Measurements from ENCODE around the gene DUS2. TPM values are rescaled to one million over a fixed set of nuclear protein-coding genes. Genes with fewer than 3 reads are reported as not detected.
A peak's percentile ranks its signal among the peaks of the same experiment; 100 is the strongest.

The DUS2 gene
- polyA plus RNA-seq, 3 donors from 2014 or later, result 9.3 to 23.7 (median 16.8) TPM

DNA sequence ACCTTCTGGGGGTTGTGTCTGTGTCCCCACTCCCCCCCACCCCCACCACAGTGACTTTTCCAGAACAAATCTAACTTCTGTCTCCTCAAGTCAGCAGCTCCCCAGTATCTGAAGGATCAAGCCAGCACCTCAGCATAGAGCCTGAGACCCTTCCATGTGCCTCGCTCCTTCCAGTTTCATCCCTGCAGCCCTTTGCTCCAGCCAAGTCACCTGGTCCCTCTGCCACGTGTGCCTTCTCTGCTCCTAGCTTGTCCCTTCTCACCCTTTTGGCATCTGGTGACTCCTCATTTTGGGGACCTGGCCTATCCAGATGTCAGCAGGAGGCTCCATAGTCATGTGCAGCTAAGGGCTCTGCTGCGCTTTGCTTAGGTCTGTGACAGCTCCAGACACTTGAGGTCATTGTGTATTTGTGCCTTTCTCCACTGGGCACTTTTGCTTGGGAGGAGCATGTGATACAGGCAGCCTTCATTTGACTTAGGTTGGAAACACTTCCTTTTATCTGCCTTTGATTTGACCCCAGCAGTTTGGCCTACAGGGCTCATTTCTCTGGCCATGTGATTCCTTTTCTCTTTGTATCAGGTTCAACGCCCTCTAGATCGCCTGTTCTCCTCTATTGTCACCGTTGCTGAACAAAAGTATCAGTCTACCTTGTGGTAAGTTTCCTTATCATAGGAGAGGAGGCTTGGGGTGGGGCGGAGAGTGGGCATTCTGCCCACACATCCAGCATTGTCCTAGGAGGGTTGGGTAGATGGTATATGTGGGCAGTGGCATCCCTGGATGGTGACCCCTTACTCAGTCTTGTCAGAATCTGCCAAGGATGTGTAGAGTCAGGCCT lies 55.0 kb downstream of the DUS2 start:
- Mint-ChIP-seq H3K4me1 (peaks cover 90 to 91% of the 10 kb centered on the region in 2 donors), H3K9me3 (no peaks in the 10 kb centered on the region), H3K36me3 (peaks cover 4 to 25% (median 11%) of the 10 kb centered on the region in 3 donors), H3K4me3 (peak overlapping the region; percentile 33 to 95 (median 65)), H3K27me3 (ENCODE audit: low read depth in 3 of 3) (peaks cover 2 to 8% (median 7%) of the 10 kb centered on the region in 3 donors), H3K27ac (peak overlapping the region; percentile 87 to 96 (median 96))
- DNase-seq, result no peak

GRCh38 chr16:68078701-68079375 lies 55.8 kb downstream of the DUS2 start:
- Mint-ChIP-seq H3K27me3 (ENCODE audit: low read depth in 3 of 3) (peaks cover 2 to 8% (median 7%) of the 10 kb centered on the region in 3 donors), H3K27ac (peak overlapping the region; percentile 87 to 96 (median 96)), H3K36me3 (peaks cover 4 to 22% (median 11%) of the 10 kb centered on the region in 3 donors), H3K9me3 (peaks cover 0 to 2% (median 0%) of the 10 kb centered on the region in 6 donors), H3K4me1 (peaks cover 93% of the 10 kb centered on the region in 2 donors), H3K4me3 (peak overlapping the region; percentile 65 to 95 (median 74))
- no peak for DNase-seq

- Mint-ChIP-seq H3K4me3 (peak overlapping the region; percentile 65 to 95 (median 74)), H3K4me1 (peaks cover 93% of the 10 kb centered on the region in 2 donors), H3K27me3 (ENCODE audit: low read depth in 3 of 3) (peaks cover 2 to 8% (median 7%) of the 10 kb centered on the region in 3 donors), H3K27ac (peak overlapping the region; percentile 87 to 96 (median 96)), H3K36me3 (peaks cover 4 to 18% (median 11%) of the 10 kb centered on the region in 3 donors), H3K9me3 (peaks cover 0 to 2% (median 0%) of the 10 kb centered on the region in 6 donors)
- DNase-seq, result no peak
These were observed 56.2 kb downstream of the DUS2 start for GRCh38 chr16:68079376-68079625.

GRCh38 chr16:68079626-68080344 lies 56.7 kb downstream of the DUS2 start:
- H3K27me3 Mint-ChIP-seq (ENCODE audit: low read depth in 3 of 3), result peaks cover 0 to 5% (median 4%) of the 10 kb centered on the region in 3 donors
- H3K27ac Mint-ChIP-seq, result peak overlapping the region; percentile 87 to 96 (median 96)
- H3K4me1 Mint-ChIP-seq, result peaks cover 91% of the 10 kb centered on the region in 2 donors
- peak; percentile 82 to 85 (median 82) for DNase-seq
- H3K36me3 Mint-ChIP-seq, result peaks cover under 1 to 15% (median 7%) of the 10 kb centered on the region in 3 donors
- H3K4me3 Mint-ChIP-seq, result peak overlapping the region; percentile 65 to 95 (median 74)
- H3K9me3 Mint-ChIP-seq, result peaks cover 0 to 2% (median 0%) of the 10 kb centered on the region in 6 donors

DNA sequence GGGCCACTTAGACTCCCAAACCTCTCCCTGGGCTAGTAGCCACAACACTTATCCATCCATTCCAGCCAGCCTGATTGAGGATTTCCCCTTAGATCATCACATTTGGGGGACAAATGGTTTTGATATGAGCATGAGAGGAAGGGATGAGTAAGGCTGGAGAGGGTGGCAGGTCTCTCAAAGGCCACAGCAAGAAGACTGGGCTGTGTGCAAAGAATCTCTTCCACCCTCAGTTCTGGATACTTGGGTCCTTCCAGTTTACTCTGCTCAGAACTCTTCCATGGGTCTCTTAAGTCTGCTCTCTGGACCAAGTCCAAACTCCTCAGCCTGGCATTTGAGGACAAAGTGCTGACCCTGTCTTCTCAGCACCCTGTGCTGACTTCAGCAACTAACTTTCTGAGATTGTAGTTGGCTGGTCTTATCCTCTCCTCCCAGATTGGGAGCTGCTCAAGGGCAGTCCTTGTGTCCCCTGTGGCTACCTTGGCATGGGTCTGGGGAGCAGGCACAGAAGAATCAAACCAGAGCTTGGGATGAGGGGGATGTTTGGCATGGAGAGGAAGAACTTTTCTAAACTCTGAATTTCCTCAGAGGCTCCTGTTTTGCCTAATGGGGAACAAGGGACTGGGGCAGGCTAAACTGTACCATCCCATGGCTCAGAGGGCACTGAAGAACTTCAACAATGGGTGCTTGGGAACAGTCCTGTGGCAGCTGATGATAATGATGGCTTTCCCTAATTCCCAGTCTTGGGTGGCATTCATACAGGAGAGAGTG lies 59.0 kb downstream of the DUS2 start:
- Mint-ChIP-seq H3K9me3 (peaks cover 0 to 2% (median 0%) of the 10 kb centered on the region in 6 donors), H3K27ac (peak overlapping the region; percentile 87 to 96 (median 94)), H3K4me3 (peak overlapping the region; percentile 42 to 95 (median 55)), H3K36me3 (peaks cover 0 to 9% (median 7%) of the 10 kb centered on the region in 3 donors), H3K27me3 (ENCODE audit: low read depth in 3 of 3) (peaks cover 2 to 17% (median 3%) of the 10 kb centered on the region in 3 donors), H3K4me1 (peaks cover 76 to 82% of the 10 kb centered on the region in 2 donors)
- DNase-seq, result no peak

DNA sequence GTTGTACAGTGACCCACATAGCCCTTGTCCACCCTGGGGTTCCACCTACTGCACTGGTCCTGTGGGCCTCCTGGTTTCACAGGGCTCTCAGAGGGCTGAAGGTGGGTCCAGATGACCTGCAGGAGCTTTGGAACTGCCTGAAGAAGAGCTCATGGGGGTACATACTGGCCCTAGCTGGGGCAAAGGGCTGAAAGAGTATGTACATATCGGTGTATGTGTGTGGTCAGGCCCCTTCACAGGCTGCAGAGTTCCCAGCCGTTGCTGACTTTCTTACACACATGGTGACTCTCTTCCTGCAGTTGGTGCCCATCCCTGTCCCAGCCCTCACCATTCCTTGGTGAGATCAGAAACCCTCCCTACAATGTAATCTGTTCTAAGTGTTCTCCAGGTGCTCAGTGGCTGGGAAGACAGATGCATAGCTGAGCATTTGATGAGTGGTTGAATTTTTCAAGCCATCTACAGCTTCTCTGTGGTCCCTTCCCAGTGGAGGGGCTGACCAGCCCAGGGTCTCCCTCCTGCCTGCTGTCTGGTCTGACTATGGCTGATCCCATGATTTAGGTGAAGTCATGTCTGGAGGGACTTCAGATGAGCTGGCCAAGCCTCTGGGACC lies 59.6 kb downstream of the DUS2 start:
- peak overlapping the region; percentile 51 to 95 (median 89) for H3K4me3 Mint-ChIP-seq
- H3K9me3 Mint-ChIP-seq, result peaks cover 0 to 2% (median 0%) of the 10 kb centered on the region in 6 donors
- peak overlapping the region; percentile 87 to 96 (median 94) for H3K27ac Mint-ChIP-seq
- DNase-seq, result no peak
- H3K4me1 Mint-ChIP-seq, result peaks cover 76 to 86% of the 10 kb centered on the region in 2 donors
- H3K27me3 Mint-ChIP-seq (ENCODE audit: low read depth in 3 of 3), result peaks cover 2 to 17% (median 3%) of the 10 kb centered on the region in 3 donors
- peaks cover 0 to 9% (median 7%) of the 10 kb centered on the region in 3 donors for H3K36me3 Mint-ChIP-seq

DNA sequence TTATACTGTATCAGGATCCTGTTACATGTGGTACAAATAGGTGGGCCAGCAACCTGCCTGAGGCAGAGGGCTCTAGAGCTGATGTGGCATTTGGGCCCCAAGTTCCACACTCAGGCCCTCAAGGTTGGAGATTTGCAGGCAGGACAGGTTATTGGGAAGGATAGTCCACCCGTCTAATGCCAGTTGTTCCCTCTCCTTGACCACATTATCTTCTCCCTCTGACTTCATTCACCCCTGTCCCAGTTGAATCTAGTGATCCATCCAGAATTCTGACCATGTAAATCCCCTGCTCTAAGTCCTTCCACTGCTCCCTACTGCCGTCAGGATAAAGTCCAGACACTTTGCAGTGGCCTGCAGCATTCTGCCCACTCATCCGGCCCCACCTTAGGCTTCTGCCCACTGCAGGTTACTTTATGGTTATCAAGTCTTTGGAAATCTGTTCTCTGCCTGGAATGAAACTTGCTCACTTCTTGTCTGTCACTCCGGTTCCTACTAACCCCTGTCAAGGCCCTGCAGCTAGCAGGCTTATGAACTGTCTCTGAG lies 60.2 kb downstream of the DUS2 start:
- peaks cover 74 to 85% of the 10 kb centered on the region in 2 donors for H3K4me1 Mint-ChIP-seq
- H3K27ac Mint-ChIP-seq, result peak overlapping the region; percentile 87 to 96 (median 94)
- peaks cover 0 to 2% (median 0%) of the 10 kb centered on the region in 6 donors for H3K9me3 Mint-ChIP-seq
- peaks cover 2 to 16% (median 3%) of the 10 kb centered on the region in 3 donors for H3K27me3 Mint-ChIP-seq (ENCODE audit: low read depth in 3 of 3)
- H3K36me3 Mint-ChIP-seq, result peaks cover 0 to 5% (median under 1%) of the 10 kb centered on the region in 3 donors
- peak overlapping the region; percentile 84 to 100 (median 91) for H3K4me3 Mint-ChIP-seq
- no peak for DNase-seq

DNA sequence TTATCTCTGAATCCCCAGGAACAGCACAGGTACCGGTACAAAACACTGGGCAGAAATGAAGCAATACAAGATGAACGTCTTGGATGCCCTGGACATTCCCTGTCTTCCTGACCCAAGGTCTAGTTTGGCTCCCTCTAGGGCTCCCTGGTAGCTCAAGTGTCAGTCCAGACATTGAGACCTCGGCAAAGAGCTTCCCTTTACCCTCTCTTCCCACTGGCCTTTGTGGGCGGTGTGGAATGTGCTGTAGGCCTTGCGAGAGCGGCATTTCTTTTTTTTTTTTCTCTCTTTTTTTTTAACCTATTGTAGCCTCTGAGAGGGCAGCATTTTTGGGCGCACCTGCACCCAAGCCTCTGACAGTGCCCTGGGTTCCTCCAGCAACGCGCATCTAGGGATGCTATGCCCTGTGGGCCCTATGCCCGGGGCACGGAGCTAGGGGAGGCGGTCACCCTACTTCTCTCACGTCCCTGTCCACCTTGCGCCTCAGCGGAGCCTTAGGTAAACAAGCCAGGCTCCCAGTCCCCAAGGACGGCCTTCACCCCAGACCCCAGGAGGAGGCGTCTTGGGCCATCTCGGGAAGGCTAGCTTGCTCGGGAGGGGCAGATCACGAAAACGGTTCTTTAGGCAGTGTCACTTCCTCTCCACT lies 60.9 kb downstream of the DUS2 start:
- peaks cover 0 to 5% (median 0%) of the 10 kb centered on the region in 3 donors for H3K36me3 Mint-ChIP-seq
- H3K27me3 Mint-ChIP-seq (ENCODE audit: low read depth in 3 of 3), result peaks cover 2 to 16% (median 3%) of the 10 kb centered on the region in 3 donors
- H3K4me3 Mint-ChIP-seq, result peak overlapping the region; percentile 84 to 100 (median 91)
- H3K9me3 Mint-ChIP-seq, result peaks cover 0 to 2% (median 0%) of the 10 kb centered on the region in 6 donors
- H3K27ac Mint-ChIP-seq, result peak overlapping the region; percentile 87 to 96 (median 94)
- no peak for DNase-seq
- peaks cover 73 to 85% of the 10 kb centered on the region in 2 donors for H3K4me1 Mint-ChIP-seq

DNA sequence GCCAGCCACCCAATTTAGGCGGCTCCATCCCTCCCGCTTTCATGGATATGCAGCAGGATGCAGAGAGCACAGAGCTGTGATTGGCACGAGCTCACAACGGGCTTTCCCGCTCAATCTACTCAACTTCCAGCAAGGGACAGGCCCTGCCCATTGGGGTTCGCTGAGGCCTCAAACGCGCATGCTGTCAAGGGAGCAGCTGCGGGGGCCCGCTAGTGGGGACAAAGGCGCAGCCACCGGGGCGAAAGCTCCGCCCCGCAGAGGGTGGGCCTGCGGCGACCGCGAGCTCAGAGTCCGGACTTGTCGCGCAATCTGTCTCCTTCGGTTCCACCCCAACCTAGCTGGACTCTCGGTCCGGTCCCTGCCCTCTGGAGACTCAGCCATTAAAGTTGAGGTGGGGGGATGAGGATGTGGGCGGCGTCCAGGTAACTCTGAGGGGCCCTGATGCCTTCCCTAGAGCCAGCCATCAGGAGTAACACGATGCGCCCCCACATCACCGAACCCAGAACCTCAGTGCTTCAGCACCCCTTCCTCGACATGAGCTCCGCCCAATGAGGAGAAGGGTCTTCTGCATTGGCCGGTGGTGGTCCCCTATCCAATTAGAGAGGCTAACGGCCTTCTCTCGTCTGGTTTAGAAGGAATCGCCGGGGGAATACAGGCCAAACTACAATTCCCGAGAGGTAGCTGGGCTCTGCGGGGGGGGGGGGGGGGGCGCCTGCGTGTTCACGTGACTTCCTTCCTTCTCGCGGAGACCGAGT lies 61.6 kb downstream of the DUS2 start:
- no peaks in the 10 kb centered on the region for H3K36me3 Mint-ChIP-seq

DNA sequence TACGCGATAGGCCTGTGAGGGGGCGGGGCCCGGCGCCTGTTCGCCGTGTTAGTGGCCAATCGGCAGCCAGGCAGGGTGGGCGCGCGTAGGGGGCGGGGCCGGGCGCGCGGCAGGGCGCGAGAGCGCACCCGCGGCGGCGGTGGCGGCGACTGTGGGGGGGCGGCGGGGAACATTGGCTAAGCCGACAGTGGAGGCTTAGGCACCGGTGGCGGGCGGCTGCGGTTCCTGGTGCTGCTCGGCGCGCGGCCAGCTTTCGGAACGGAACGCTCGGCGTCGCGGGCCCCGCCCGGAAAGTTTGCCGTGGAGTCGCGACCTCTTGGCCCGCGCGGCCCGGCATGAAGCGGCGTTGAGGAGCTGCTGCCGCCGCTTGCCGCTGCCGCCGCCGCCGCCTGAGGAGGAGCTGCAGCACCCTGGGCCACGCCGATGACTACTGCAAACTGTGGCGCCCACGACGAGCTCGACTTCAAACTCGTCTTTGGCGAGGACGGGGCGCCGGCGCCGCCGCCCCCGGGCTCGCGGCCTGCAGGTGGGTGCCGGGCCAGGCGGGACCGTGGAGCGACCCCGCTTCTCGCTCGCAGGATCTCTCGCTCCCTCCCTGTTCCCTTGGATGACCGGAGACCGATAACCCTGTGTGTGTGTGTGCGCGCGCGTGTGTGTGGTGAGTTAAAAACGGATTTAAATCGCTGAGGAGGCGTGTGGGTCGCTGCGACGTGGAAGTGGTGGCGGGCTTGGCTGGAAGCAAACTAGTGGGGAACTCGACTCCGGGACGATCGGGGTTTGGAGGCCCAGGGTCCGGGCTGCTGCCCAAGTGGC lies 62.4 kb downstream of the DUS2 start, which contains the start of gene NFATC3:
Gene NFATC3 (plus strand): TSS at position 112 of the 813 bp plus-strand sequence. CDS start 312 bp downstream, at position 424.
- H3K27ac Mint-ChIP-seq, result peak within 1 kb of the TSS; percentile 87 to 96 (median 94)
- peaks cover 73 to 85% of the 10 kb centered on the region in 2 donors for H3K4me1 Mint-ChIP-seq
- no peaks in the 10 kb centered on the region for H3K36me3 Mint-ChIP-seq
- peaks cover 0 to 16% (median 3%) of the 10 kb centered on the region in 3 donors for H3K27me3 Mint-ChIP-seq (ENCODE audit: low read depth in 3 of 3)
- peak within 1 kb of the TSS; percentile 90 to 100 (median 93) for H3K4me3 Mint-ChIP-seq
- peak; percentile 96 to 99 (median 98) for DNase-seq
- peaks cover 0 to 2% (median 0%) of the 10 kb centered on the region in 6 donors for H3K9me3 Mint-ChIP-seq

More for the DNA sequence above, 61.6 kb downstream of the DUS2 start:
- peak overlapping the region; percentile 87 to 96 (median 94) for H3K27ac Mint-ChIP-seq
- H3K27me3 Mint-ChIP-seq (ENCODE audit: low read depth in 3 of 3), result peaks cover under 1 to 16% (median 3%) of the 10 kb centered on the region in 3 donors
- H3K4me3 Mint-ChIP-seq, result peak overlapping the region; percentile 84 to 100 (median 91)
- H3K9me3 Mint-ChIP-seq, result peaks cover 0 to 2% (median 0%) of the 10 kb centered on the region in 6 donors
- peaks cover 73 to 85% of the 10 kb centered on the region in 2 donors for H3K4me1 Mint-ChIP-seq
- peak; percentile 85 to 87 (median 86) for DNase-seq
